Type B pancreatic cell (in vitro differentiated cells): Measurements from ENCODE around the gene RPSA. TPM values are rescaled to one million over a fixed set of nuclear protein-coding genes. Genes with fewer than 3 reads are reported as not detected.
A peak's percentile ranks its signal among the peaks of the same experiment; 100 is the strongest.
"Not testable (repeated sequence)": the region's sequence is repeated elsewhere in the genome, so short reads cannot be mapped to it uniquely, and the experiment has no call there.

ENCODE experiments used
- DNase-seq: peaks from one replicate; pipeline ENCODE4 v3.0.0; 2021; ENCODE audit warnings: mixed read lengths; ENCODE audit not compliant: unreplicated experiment; ENCODE audit errors: extremely low spot score
- H3K27ac Mint-ChIP-seq: 2 replicates; pipeline ENCODE4 v1.8.0; 2021; ENCODE audit warnings: mild to moderate bottlenecking, mixed read lengths
- H3K27me3 Mint-ChIP-seq: 2 replicates; pipeline ENCODE4 v1.8.0; 2021; ENCODE audit warnings: mixed read lengths
- H3K36me3 Mint-ChIP-seq: 2 replicates; pipeline ENCODE4 v1.8.0; 2021; ENCODE audit warnings: mixed read lengths
- H3K4me1 Mint-ChIP-seq: one replicate; pipeline ENCODE4 v1.8.0; 2021; ENCODE audit warnings: mixed read lengths; ENCODE audit not compliant: unreplicated experiment
- H3K4me3 Mint-ChIP-seq: 2 replicates; pipeline ENCODE4 v1.8.0; 2021; ENCODE audit warnings: mild to moderate bottlenecking, mixed read lengths
- H3K9me3 Mint-ChIP-seq: 2 replicates; pipeline ENCODE4 v1.8.0; 2021; ENCODE audit warnings: mixed read lengths
- CTCF ChIP-seq: fragments of 200-600 bp; sonication (generic); conservative IDR thresholded peaks from 2 replicates; pipeline ENCODE4 v1.5.0; 2021; ENCODE audit warnings: antibody characterized with exemption, mild to moderate bottlenecking
- total RNA-seq: library from RNA; stranded (reverse); gene quantifications from 2 replicates; pipeline ENCODE4 v1.2.1, GENCODE V29; 2021; ENCODE audit warnings: low replicate concordance

RPSA gene
- total RNA-seq, 1 donor from 2014 or later, result 1,454 TPM

- peak; percentile 97 for TF ChIP-seq CTCF
Measured at GRCh38 chr3:39447637-39448483, 41.3 kb downstream of the RPSA start.

GRCh38 chr3:39448506-39449233, 42.1 kb downstream of the RPSA start:
- Mint-ChIP-seq H3K27me3 (peaks cover 21% of the 10 kb centered on the region), H3K27ac (no peak overlapping the region), H3K36me3 (no peaks in the 10 kb centered on the region), H3K4me1 (peaks cover 4% of the 10 kb centered on the region), H3K9me3 (no peaks in the 10 kb centered on the region), H3K4me3 (no peak overlapping the region)
- TF ChIP-seq CTCF, result no peak
- DNase-seq, result no peak

More at GRCh38 chr3:39447637-39448483, 41.3 kb downstream of the RPSA start:
- peaks cover 4% of the 10 kb centered on the region for H3K4me1 Mint-ChIP-seq
- H3K27ac Mint-ChIP-seq, result no peak overlapping the region
- peaks cover 17% of the 10 kb centered on the region for H3K27me3 Mint-ChIP-seq
- no peaks in the 10 kb centered on the region for H3K36me3 Mint-ChIP-seq
- no peaks in the 10 kb centered on the region for H3K9me3 Mint-ChIP-seq
- no peak for DNase-seq
- H3K4me3 Mint-ChIP-seq, result no peak overlapping the region

GRCh38 chr3:39449796-39450195, 43.3 kb downstream of the RPSA start:
- no peak for DNase-seq
- Mint-ChIP-seq H3K36me3 (no peaks in the 10 kb centered on the region), H3K27ac (no peak overlapping the region), H3K27me3 (peaks cover 14% of the 10 kb centered on the region), H3K4me1 (peaks cover 4% of the 10 kb centered on the region), H3K4me3 (no peak overlapping the region), H3K9me3 (no peaks in the 10 kb centered on the region)
- TF ChIP-seq CTCF, result no peak

GRCh38 chr3:39453134-39453533, 46.6 kb downstream of the RPSA start:
- Mint-ChIP-seq H3K27ac (no peak overlapping the region), H3K4me3 (no peak overlapping the region), H3K27me3 (peaks cover 4% of the 10 kb centered on the region), H3K9me3 (no peaks in the 10 kb centered on the region), H3K36me3 (no peaks in the 10 kb centered on the region), H3K4me1 (peaks cover under 1% of the 10 kb centered on the region)
- DNase-seq, result no peak
- no peak for TF ChIP-seq CTCF

GRCh38 chr3:39453872-39454271, 47.4 kb downstream of the RPSA start:
- not testable (repeated sequence) for H3K36me3 Mint-ChIP-seq, DNase-seq, H3K9me3 Mint-ChIP-seq, H3K27me3 Mint-ChIP-seq, H3K4me3 Mint-ChIP-seq, H3K27ac Mint-ChIP-seq, H3K4me1 Mint-ChIP-seq
